ENCODE data around the gene TCEANC. TPM values are rescaled to one million over a fixed set of nuclear protein-coding genes. Genes with fewer than 3 reads are reported as not detected.

TCEANC gene
- total RNA-seq, 1 donor from 2014 or later: 1.2 TPM

DNA sequence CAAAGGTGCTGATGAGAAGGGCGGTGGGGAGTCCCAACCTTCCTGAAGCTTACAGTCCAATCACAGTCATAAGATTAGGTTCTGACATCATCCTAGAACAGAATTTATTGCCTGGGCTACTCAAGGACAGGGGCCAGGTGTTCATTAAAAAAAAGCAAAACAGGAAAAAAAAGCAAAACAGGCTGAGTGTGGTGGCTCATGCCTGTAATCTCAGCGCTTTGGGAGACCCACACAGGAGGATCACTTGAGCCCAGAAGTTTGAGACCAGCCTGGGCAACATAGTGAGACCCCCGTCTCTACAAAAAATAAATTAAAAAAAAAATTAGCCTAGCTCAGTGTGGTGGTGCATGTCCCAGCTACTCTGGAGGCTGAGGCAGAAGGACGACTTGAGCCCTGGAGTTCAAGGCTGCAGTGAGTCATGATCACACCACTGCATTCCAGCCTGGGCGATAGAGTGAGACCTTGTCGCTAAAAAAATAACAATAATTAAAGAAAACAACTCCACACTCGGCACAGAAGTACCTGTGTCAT is 39.0 kb downstream of the TCEANC start:
- DNase-seq (ENCODE audit: low read depth in 2 of 2): peak in 1 of 2 donors; percentile 20

DNA sequence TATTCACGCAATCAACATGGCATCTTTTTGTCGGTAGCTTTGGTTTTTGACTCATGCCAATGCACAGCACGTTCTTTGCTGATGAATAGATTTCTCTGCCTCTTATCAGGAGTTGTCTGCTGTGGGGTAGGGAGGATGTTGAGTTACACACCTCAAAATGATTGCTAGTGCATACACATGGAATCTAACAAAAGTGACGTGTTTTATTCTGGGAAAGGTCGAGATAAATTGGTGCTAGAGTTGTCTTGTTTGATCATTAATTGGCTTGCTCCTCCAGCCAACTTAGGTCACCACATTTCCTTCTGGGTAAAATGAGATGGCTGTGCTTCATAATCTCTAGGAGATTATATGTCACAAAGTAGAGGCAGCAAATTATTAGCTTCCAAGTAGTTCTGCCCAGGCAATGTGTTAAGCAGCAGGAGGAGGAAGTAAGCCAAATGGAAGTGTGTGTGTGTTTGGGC is 39.9 kb downstream of the TCEANC start:
- no peak for DNase-seq (ENCODE audit: low read depth in 2 of 2)

DNA sequence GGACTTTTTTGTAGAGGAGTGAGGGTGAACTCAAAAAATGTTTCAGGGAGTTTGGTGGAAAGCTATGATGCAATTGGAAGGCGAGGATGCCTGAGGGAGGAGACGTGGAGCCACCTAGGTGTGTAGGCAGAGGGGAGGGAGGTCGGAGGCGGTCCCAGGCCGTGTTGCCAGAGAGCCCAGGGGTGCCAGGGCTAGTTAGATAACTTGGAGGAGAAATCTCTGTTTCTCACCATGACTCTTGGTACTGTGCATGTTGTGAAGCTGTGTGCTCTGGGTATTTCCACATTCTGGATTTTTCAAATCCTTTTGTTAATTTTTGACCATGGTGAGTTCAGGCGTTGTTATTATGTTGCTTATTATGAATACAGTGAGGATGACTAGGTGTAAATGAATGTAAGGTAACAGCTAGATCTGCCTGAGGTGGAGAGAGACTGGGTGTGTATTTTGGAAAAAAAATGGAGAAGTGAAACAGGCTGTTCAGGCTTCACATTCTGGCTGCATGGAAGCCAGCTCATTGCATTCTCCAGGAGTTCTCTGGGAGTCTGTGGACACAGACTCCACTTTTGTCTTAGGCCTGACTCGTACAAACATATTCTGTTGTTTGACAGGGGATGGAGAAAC is 40.5 kb downstream of the TCEANC start:
- no peak for DNase-seq (ENCODE audit: low read depth in 2 of 2)

DNA sequence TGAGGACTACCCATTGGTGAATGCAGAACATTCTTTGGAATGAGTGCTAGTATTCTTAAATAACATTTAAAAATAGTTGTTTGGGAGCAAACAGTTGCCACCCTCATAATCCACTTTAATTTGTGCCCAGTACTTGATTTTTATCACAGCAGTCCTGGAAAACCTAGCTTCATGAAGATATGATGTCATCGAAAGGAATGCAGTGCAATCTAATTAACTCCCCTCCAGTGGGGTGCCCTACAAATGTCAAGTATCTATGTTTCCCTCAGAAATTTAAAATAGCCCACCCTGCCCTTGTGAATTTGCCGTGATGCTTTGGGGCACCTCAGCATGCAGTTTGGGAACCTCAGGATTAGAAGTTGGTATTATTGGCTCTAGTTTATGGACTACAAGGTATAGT is 41.4 kb downstream of the TCEANC start:
- DNase-seq (ENCODE audit: low read depth in 2 of 2): no peak

DNA sequence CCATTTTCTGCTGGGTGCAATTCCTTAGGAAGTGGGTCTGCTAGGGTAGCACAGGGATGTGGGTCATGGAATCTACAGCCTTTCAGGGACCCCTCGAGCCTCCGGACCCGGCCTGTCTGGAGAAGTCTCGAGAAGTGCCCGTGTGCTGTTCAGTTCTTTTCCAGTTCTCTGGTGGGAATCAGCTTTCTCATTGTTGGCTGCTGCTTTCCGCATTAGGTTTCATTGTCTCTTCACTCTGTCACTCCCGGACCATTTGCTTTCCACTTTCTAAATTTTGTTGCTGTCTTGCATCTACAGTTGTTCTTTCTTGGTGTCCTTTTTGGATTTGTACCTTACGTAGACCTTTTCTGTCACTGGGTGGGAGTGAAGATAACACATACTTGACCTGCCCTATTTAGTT is 42.0 kb downstream of the TCEANC start:
- DNase-seq (ENCODE audit: low read depth in 2 of 2): no peak

DNA sequence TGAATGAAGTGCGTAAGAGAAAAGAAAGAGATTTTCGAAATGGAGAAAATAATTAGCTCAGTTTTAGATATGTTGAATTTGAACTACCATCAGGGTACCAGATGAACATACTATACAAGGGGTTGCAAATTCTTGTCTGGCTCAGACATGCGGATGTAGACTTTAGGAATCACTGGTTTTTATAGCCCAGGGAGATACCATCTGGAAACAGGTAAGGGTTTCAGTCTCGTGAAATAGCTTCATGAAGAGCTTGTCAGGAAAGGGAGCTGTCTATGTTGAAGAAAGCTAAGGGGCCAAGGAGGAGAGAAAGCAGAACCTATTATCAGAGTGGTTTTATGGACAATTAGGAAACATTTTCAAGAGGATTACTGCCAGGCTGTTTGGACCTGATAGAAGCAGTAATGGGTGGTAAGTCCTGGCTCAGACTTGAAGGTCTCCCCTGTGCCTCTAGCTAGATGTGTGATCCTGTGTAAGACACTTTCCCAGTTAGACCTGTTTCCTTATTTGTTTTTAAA is 42.7 kb downstream of the TCEANC start:
- no peak for DNase-seq (ENCODE audit: low read depth in 2 of 2)

DNA sequence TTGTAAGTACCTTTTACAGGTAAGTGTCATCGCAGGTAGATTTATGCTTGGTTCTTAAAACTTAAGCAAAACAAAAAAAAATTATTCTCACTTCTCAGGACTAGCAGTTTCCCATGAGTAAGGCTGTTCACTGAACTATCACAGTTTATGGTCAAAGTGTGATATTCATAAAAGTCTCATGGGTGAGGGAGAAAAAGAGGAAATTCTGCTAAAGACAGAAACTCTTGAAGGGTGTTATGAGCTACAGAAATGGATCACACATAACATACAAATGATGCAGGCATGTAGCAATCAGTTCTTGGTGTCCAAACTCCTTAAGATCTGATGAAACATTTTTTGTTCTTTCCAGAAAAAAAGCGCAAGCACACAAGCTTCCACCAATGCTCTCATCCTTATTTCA is 44.5 kb downstream of the TCEANC start:
- no peak for DNase-seq (ENCODE audit: low read depth in 2 of 2)

DNA sequence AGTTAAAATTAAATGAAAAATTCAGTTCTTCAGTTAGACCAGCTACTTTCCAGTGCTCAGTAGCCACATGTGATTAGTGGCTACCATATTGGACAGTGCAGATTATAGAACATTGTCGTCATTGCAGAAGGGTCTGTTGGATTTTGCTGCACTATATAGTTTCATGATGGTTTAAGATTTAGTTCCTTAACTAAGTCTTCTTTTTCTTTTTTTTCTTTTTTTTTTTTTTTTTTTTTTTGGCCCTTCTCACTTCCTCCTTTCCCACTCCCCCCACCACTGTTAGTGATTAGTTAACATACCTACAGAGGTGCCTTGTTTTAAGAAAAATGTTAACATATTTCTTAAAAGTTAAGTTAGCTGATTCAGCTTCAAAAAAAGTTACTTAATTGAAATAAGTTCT is 45.0 kb downstream of the TCEANC start:
- DNase-seq (ENCODE audit: low read depth in 2 of 2): no peak

DNA sequence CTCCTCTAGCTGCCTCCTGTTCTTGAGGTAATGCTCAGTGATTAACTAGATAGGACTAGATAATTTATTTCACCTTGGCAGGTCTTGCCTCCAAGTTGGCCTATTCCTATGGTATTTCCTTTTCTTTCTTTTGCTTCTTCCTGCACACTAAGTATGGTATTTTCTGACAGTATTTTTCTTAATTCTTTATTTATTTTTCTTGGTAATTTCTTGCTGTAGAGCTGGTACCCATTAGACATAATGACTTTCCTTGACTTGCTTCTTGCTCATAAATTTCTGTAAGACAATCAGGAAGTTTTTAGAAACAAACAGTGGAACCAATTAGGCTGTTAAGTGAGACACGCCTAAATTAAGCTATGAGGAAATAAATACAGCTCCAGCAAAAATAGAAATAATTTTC is 45.5 kb downstream of the TCEANC start:
- DNase-seq (ENCODE audit: low read depth in 2 of 2): no peak

DNA sequence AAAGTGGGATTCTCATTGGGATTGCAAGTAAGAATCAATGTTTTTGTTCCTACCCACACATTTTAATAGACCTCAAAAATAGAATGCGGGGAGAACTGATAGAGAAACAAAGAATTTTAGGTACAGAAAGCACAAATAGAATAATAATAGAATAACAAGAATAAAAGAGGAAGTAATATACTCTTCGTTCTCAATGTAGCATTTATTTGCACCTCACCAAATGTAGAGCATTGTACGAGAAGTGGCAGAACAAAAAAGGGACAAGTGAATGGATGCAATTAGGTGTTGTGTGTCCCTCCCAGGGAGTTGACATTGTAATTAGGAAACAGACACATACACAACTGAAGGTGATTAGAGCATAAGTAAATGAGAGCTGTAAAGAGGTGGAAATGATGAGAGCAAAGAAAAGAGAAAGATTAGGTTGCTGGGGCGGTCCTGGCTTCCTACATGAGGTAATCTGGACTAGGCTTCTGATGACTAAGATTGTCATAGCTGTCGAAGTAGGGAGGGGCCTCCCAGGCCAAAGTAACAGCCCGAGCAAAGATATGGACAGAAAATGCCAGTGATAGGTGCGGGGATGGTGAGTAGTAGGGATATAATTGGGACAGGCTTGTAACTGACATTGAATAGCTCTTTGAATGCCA is 46.4 kb downstream of the TCEANC start:
- peak in 1 of 2 donors; percentile 30 for DNase-seq (ENCODE audit: low read depth in 2 of 2)

DNA sequence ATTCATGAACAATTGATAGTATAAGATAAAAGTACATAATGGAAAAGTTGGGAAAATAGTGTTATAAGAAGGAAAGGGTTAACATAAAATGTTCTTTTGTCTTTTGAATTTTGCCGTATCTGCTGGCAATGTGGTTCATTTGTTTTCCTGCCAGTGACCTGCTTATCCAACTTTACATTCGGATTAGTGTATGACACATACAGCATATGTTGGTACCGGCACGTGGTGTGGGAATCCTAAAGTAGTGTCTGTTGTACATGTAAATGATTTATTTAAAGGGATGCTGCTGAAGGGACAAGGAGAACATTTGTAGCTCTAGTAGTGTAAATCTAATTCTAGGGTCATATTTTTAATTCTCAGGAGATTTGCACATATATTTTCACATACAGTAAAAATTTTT is 47.4 kb downstream of the TCEANC start:
- DNase-seq (ENCODE audit: low read depth in 2 of 2): no peak

DNA sequence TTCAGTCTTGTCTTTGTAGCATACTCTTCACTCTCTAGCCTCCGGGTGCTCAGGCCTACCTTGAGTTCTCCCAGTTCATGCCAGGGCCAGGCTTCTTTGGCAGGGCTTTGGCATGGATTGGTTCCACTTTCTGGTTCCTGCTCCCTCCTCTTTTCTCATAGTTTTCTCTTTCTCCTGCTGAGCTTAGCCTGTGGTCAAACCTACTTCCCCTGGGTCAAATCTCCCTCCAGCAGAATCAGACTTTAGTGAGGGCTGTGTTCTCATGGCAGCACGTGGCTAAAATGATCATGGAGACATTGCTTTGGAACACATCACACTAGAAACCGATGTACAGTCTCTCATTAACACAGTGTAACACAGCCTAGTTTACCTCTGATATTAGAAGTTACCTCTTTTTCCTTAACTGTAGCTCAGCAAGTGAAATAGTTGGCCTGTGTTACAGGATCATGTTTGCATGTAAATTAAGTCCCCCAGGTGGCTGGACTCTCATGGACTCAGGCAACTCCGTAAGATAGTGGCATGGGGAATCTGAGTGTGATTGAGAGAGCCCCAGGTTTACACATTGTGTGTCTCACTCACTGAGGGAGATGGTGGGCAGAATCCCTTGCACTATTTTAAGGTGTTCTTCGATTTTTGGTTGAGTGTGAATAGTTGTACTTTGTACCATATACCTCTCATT is 49.3 kb downstream of the TCEANC start:
- DNase-seq (ENCODE audit: low read depth in 2 of 2): no peak

DNA sequence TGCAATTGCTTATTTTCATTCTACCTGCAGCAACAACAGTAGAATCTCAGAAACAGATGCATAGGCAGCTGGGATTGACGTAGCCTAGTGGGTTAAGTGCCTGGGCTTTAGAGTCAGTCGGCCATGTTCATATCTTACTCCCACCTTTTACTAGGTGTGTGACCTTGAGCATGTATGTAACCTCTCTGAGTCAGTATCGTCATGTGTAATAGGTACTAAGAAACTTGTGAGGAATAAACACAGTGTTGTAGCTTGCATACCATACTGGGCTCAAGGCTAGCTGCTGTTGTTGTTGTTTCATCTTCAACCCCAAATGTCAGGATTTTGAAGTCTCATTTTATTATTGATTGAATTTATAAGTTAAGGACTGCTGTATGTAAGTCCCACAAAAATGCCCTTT is 50.2 kb downstream of the TCEANC start:
- no peak for DNase-seq (ENCODE audit: low read depth in 2 of 2)

DNA sequence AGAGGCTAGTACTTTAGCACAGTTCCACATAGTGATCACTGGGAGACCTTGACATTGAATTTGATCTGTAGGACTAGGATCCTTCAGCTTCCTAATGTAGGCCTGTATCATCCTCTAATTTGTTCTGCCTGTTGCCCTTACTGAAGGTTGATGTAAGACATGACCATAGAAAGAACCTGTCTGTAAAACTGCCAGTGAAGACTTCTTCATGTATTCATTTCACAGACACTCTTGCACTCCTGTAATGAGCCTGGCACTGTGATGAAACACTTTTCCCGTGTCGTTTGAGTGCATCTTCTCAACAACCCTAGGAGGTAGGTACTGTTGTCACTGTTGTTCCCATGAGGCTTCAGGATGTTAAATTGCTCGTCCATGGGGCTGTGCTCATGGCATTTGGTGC is 50.6 kb downstream of the TCEANC start:
- DNase-seq (ENCODE audit: low read depth in 2 of 2): no peak

DNA sequence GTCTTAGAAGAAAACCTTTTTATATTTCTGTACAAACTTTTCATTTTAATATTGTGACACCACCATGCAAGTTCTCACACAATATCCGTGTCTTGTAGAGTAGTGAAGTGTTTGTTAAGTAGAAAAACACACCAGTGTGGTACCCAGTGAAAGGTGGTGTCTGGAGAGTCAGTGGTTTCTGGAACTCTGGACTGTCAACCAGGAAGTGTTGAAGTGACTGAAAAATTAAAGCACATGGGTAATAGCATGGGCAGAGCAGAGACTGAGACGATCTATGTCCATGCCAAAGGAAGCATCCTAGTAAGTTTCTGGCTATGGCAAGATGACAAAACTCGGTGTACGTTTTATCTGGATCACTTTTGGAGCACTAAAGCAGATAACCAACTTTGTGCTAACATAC is 58.2 kb downstream of the TCEANC start:
- no peak for DNase-seq (ENCODE audit: low read depth in 2 of 2)

Other genes starting within 250 kb of the TCEANC start
- gene EGFL6, start 83.5 kb upstream of the TCEANC start, total RNA-seq: not detected in 2 replicates
- 16.0 and 19.5 TPM in 2 replicates for gene RAB9A, start 36.0 kb downstream of the TCEANC start, total RNA-seq
- gene TRAPPC2, start 81.5 kb downstream of the TCEANC start, total RNA-seq: 8.9 and 11.2 TPM in 2 replicates
- 5.4 and 6.1 TPM in 2 replicates for gene OFD1, start 81.6 kb downstream of the TCEANC start, total RNA-seq
- 0.13 TPM in 1 of 2 replicates, not detected in the other for gene GPM6B, start 164.0 kb downstream of the TCEANC start, total RNA-seq